Omental fat pad (tissue), 4 donors: ENCODE measurements around the gene ADD3. TPM values are rescaled to one million over a fixed set of nuclear protein-coding genes. Genes with fewer than 3 reads are reported as not detected.

Source experiments
- ATAC-seq: fragments of 150-250 bp; one replicate; pipeline ENCODE4 v1.9.1; 2016; ENCODE audit warnings: mild to moderate bottlenecking, moderate library complexity; ENCODE audit not compliant: low FRiP score
- DNase-seq: peaks from one replicate; pipeline ENCODE4 v3.0.0-alpha.2; 2019; ENCODE audit warnings: low spot score
- total RNA-seq, 4 donors: library from RNA; depleted of rRNA; stranded (reverse); fragments of >200 nt; gene quantifications; one replicate each; pipeline ENCODE4 v1.1.0, GENCODE V29; 2016
- TF ChIP-seq, protein P1 (sequence below), 3 donors: fragments of 450-650 bp; IDR thresholded peaks; one replicate each; pipeline ENCODE4 v1.5.1; 2016 to 2017; ENCODE audit warnings: antibody characterized with exemption in 3 of 3, mild to moderate bottlenecking in 3 of 3, moderate library complexity in 2 of 3

Gene ADD3
- total RNA-seq, 4 donors from 2014 or later: 85.4 to 647 (median 252) TPM

DNA sequence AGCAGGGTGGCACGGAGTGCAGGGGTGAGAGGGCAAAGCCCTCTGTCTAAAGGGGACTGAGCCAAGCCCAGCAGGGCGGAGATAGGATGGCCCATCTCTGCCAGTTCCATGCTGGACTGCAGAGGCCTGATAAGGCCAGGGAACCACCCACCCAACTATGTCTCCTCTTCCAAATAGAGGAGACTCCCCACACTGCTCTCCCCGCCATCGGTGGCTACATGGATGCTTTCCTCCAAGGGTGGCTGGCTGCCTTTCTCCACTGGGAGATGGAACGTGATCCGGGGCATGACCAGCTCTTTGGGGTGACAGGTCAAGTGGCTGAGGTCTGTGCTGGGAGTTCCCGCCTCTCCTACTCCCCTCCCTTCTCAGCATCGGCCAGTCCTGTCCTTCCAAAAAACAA, 141.5 kb downstream of the ADD3 start:
- DNase-seq (no peak), ATAC-seq (no peak)
- TF ChIP-seq, protein P1, sequence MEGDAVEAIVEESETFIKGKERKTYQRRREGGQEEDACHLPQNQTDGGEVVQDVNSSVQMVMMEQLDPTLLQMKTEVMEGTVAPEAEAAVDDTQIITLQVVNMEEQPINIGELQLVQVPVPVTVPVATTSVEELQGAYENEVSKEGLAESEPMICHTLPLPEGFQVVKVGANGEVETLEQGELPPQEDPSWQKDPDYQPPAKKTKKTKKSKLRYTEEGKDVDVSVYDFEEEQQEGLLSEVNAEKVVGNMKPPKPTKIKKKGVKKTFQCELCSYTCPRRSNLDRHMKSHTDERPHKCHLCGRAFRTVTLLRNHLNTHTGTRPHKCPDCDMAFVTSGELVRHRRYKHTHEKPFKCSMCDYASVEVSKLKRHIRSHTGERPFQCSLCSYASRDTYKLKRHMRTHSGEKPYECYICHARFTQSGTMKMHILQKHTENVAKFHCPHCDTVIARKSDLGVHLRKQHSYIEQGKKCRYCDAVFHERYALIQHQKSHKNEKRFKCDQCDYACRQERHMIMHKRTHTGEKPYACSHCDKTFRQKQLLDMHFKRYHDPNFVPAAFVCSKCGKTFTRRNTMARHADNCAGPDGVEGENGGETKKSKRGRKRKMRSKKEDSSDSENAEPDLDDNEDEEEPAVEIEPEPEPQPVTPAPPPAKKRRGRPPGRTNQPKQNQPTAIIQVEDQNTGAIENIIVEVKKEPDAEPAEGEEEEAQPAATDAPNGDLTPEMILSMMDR (IDR thresholded peaks at IDR 0.05): no peak

DNA sequence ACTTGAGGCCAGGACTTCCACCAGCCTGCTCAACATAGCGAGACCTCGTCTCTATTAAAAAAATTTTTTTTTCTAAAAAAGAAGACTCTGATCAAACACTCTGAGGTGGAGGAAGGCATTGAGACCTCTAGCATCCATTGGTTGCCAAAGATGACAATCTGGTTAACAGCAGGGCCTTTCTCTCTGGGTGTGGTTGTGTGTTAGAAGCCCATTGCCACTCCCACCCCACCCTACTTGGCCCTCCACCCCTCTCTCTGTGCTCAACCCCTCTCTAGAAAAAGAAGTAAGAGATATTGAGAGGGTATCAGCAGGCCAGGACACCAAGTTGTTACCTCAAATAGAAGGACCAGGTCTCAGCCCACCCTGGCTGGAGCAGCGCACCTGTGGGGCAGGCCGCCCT, 142.3 kb downstream of the ADD3 start:
- DNase-seq (no peak), ATAC-seq (no peak)
- TF ChIP-seq, protein P1 (IDR thresholded peaks at IDR 0.05): no peak

DNA sequence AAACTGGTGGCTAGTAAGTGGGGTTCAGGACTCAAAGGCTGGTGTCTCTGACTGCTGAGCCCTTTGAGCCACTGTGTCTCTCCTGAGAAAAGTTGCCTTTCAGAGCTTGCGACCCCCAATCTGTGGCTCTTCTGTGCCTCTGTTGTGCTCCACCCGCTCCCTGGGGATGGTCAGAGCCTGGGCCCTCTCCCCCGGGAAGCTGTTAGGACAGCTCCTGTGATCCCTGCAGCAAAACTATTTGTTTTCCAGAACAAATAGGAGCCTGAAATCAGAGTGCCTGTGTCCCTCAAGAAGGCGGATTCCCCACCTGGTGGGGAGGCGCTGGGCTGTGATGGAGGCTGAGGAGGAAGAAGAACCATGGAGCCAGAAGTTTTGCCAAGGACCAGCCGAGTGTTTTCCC, 143.2 kb downstream of the ADD3 start:
- DNase-seq (no peak), ATAC-seq (no peak)
- TF ChIP-seq, protein P1 (IDR thresholded peaks at IDR 0.05): no peak

DNA sequence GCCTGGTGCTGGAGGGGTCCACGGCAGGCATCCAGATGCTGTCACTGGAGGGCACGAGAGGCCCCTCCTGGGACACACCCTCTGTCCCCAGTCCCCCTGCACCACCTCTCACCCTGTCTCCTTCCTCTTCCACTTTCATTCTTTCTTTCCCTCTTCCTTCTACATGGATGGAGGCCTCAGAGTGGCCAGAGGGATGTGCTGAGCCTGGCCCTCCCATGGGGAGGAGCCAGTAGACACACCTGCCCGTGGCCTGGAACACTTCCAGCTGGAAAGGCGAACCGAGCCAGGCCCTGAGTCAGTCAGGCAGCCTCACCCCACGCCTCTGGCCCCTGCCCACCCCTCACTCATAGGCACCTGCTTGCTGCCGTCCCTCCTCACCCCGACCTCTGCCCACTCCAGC, 143.7 kb downstream of the ADD3 start:
- peak; percentile 76 for ATAC-seq
- TF ChIP-seq, protein P1 (IDR thresholded peaks at IDR 0.05): no peak
- no peak for DNase-seq

DNA sequence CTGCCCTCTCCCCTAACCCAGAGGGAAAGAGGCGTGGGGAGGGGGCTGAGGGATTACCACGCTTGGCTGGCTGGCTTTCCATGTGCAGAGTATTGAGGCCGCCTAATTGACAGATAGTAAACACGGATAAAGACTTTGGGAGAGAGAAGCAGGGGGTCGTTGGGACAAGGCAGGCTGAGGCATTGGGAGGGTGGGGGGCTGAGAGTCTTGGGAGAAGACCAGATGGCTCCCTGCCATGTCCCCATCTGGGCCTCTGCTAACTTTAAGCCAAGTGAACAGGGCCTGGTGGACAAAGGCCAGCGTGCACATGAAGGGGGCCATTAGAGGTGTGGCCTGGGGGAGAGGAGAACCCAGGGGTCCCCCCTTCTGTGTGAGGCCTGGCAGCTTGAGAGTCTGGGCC, 144.2 kb downstream of the ADD3 start:
- DNase-seq (no peak), ATAC-seq (no peak)
- TF ChIP-seq, protein P1 (IDR thresholded peaks at IDR 0.05): no peak

DNA sequence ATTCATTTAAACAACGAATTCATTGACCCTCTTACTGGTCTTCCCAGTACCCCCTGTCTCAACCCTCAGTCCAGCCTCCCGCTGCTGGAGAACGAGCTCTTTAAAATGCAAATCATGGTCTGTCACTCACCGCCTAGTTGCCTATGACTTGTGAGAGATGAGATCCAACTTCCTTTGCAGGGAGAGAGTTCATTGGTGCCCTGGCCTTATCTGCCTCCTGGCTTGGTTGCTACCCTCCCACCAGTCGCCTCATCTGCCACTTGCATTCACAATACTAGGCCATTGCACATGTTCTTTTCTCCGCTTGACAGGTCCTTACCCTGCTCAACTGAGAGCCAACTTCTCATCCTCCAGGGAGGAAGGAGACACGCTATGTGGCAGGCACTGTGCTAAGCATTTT, 145.6 kb downstream of the ADD3 start:
- DNase-seq (no peak), ATAC-seq (no peak)
- TF ChIP-seq, protein P1 (IDR thresholded peaks at IDR 0.05): no peak

DNA sequence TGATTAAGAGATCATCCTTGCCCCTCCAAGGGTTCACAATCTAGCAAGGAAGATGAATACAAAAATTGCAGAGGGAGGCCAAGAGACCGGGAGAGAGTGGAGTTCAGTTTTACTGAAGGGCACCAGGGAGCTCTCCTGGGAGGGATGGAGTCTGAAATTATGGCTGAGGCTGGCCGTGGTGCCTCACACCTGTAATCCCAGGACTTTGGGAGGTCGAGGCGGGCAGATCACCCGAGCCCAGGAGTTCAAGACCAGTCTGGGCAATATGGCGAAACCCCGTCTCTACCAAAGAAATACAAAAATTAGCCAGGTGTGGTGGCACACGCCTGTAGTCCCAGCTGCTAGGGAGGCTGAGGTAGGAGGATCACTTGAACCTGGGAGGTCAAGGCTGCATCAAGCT, 148.3 kb downstream of the ADD3 start:
- TF ChIP-seq, protein P1 (IDR thresholded peaks at IDR 0.05): no peak
- DNase-seq (no peak), ATAC-seq (no peak)
